OCI-LY7 (cell line): ENCODE measurements around the gene MN1. TPM values are rescaled to one million over a fixed set of nuclear protein-coding genes. Genes with fewer than 3 reads are reported as not detected.
"Not testable (repeated sequence)": the region's sequence is repeated elsewhere in the genome, so short reads cannot be mapped to it uniquely, and the experiment has no call there.

Experiments used
- BruUV-seq: library from RNA; stranded (reverse); fragments of 400-500 nt; replicated peaks from 2 replicates; lab custom pipeline; 2021; lab: Mats Ljungman, UMichigan
- CTCF ChIA-PET: fragments of 300-600 bp; sonication (Branson Sonifier 250); formaldehyde crosslinking; loops from one replicate; lab custom pipeline; 2022; ENCODE audit warnings: antibody characterized with exemption; ENCODE audit not compliant: unreplicated experiment; lab: Charles Lee
- POLR2A ChIA-PET: fragments of 300-600 bp; sonication (Branson Sonifier 250); formaldehyde crosslinking; loops from one replicate; lab custom pipeline; 2022; ENCODE audit warnings: antibody characterized with exemption; lab: Charles Lee
- DNase-seq: peaks from one replicate; pipeline ENCODE4 v3.0.0-alpha.2; 2015; ENCODE audit warnings: low spot score
- H2AFZ ChIP-seq: fragments of 200-600 bp; sonication (generic), shearing (Covaris generic); 2 replicates; pipeline ENCODE4 v1.6.1; 2014; ENCODE audit warnings: mild to moderate bottlenecking, antibody characterized with exemption, low read length, moderate library complexity
- H3K27ac ChIP-seq: fragments of 200-600 bp; sonication (generic); 2 replicates; pipeline ENCODE4 v1.5.1; 2014; ENCODE audit warnings: mixed run types, low read depth, mild to moderate bottlenecking, moderate library complexity, low read length, inconsistent platforms; ENCODE audit not compliant: poor library complexity, severe bottlenecking
- H3K36me3 ChIP-seq: fragments of 200-600 bp; sonication (generic); 2 replicates; pipeline ENCODE4 v1.6.1; 2014; ENCODE audit warnings: mild to moderate bottlenecking, antibody characterized with exemption, low read length, moderate library complexity, mixed read lengths; ENCODE audit not compliant: insufficient read depth
- H3K4me1 ChIP-seq: fragments of 200-600 bp; sonication (generic); 2 replicates; pipeline ENCODE4 v1.5.1; 2014; ENCODE audit warnings: mild to moderate bottlenecking, low read length; ENCODE audit not compliant: insufficient read depth, poor library complexity, severe bottlenecking
- H3K4me2 ChIP-seq: fragments of 200-600 bp; sonication (generic); 2 replicates; pipeline ENCODE4 v1.6.1; 2014; ENCODE audit warnings: mild to moderate bottlenecking, low read length
- H3K4me3 ChIP-seq: fragments of 200-600 bp; sonication (generic); 2 replicates; pipeline ENCODE4 v1.5.1; 2014; ENCODE audit warnings: mild to moderate bottlenecking, low read depth, low read length; ENCODE audit not compliant: poor library complexity, severe bottlenecking
- H3K79me2 ChIP-seq: fragments of 200-600 bp; sonication (generic); 2 replicates; pipeline ENCODE4 v1.6.1; 2016; ENCODE audit warnings: low read depth, mild to moderate bottlenecking, low read length, moderate library complexity, mixed read lengths; ENCODE audit not compliant: insufficient read depth
- H3K9me2 ChIP-seq: fragments of 200-600 bp; sonication (generic); 2 replicates; pipeline ENCODE4 v1.6.1; 2016; ENCODE audit warnings: mild to moderate bottlenecking, low read length, mixed read lengths; ENCODE audit not compliant: insufficient read depth
- H3K9me3 ChIP-seq: fragments of 200-600 bp; sonication (generic); 2 replicates; pipeline ENCODE4 v1.6.1; 2014; ENCODE audit warnings: mild to moderate bottlenecking, mixed run types, low read length, mixed read lengths
- H4K20me1 ChIP-seq: fragments of 200-600 bp; sonication (generic); 2 replicates; pipeline ENCODE4 v1.6.1; 2014; ENCODE audit warnings: mild to moderate bottlenecking, antibody characterized with exemption, low read length, moderate library complexity, mixed read lengths; ENCODE audit not compliant: insufficient read depth
- EZH2phosphoT487 ChIP-seq: fragments of 200-600 bp; sonication (generic); IDR thresholded peaks from 2 replicates; pipeline ENCODE4 v1.6.1; 2018; ENCODE audit warnings: low read depth, borderline replicate concordance, mild to moderate bottlenecking, mixed run types, antibody characterized with exemption, low read length, moderate library complexity, mixed read lengths
- intact Hi-C: fragments of 100-400 bp; cut with micrococcal nuclease; formaldehyde crosslinking; loops from one replicate; pipeline ENCODE4 v1.10.0; 2022; ENCODE audit not compliant: unreplicated experiment
- total RNA-seq, 2 experiments: library from RNA; depleted of rRNA in 1 of 2; stranded (reverse); fragments of >200 nt in 1 of 2; shearing (Covaris generic) in 1 of 2; gene quantifications; 2 replicates each; pipeline ENCODE4 v1.2.3, GENCODE V29; 2014 to 2022
- TF ChIP-seq, protein P1 (sequence below): fragments of 200-600 bp; sonication (generic); conservative IDR thresholded peaks from 2 replicates; pipeline ENCODE4 v1.5.1; 2014; ENCODE audit warnings: mild to moderate bottlenecking, antibody characterized with exemption, low read length, moderate library complexity, mixed read lengths

Gene MN1
- total RNA-seq, 2 experiments from 2014 or later: 0.47 TPM; not detected in 1

DNA sequence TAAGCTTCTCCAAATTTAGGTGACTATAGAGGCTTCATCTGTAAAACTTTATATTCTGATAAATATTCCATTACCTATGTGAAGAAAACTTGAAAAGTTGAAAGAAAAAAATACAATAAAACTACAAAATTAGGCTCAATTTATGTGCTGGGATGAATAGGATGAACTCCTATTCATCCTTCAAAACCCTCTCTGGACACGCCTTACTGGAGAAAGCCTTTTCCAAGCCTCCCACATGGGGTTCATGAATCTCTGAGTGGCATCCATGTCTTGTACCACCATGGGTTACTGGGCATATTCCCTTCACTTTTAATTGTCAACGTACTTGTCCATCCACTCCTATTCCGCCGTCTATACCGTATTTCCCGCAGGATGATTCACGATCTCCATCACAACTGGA lies 55.7 kb downstream of the MN1 start:
- BruUV-seq: no TSS peak
- TF ChIP-seq, protein P1, sequence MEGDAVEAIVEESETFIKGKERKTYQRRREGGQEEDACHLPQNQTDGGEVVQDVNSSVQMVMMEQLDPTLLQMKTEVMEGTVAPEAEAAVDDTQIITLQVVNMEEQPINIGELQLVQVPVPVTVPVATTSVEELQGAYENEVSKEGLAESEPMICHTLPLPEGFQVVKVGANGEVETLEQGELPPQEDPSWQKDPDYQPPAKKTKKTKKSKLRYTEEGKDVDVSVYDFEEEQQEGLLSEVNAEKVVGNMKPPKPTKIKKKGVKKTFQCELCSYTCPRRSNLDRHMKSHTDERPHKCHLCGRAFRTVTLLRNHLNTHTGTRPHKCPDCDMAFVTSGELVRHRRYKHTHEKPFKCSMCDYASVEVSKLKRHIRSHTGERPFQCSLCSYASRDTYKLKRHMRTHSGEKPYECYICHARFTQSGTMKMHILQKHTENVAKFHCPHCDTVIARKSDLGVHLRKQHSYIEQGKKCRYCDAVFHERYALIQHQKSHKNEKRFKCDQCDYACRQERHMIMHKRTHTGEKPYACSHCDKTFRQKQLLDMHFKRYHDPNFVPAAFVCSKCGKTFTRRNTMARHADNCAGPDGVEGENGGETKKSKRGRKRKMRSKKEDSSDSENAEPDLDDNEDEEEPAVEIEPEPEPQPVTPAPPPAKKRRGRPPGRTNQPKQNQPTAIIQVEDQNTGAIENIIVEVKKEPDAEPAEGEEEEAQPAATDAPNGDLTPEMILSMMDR: no peak
- TF ChIP-seq EZH2phosphoT487: no peak
- intact Hi-C loops: no loop called here
- Histone ChIP-seq H3K9me2 (no peaks in the 10 kb centered on the region), H2AFZ (no peak overlapping the region), H4K20me1 (no peaks in the 10 kb centered on the region), H3K4me1 (no peaks in the 10 kb centered on the region), H3K4me3 (no peak overlapping the region), H3K79me2 (no peaks in the 10 kb centered on the region), H3K27ac (no peak overlapping the region), H3K36me3 (no peaks in the 10 kb centered on the region), H3K9me3 (no peaks in the 10 kb centered on the region), H3K4me2 (no peak overlapping the region)
- no peak for DNase-seq
- CTCF ChIA-PET: no interaction called here
- POLR2A ChIA-PET: no interaction called here

GRCh38 chr22:27745154-27745553 lies 56.4 kb downstream of the MN1 start:
- intact Hi-C loops: no loop called here
- no peak overlapping the region for H3K4me3 ChIP-seq
- H3K9me3 ChIP-seq: no peaks in the 10 kb centered on the region
- ChIA-PET CTCF (no interaction called here), POLR2A (no interaction called here)
- DNase-seq: no peak
- no peaks in the 10 kb centered on the region for H3K9me2 ChIP-seq
- no TSS peak for BruUV-seq
- no peaks in the 10 kb centered on the region for H3K79me2 ChIP-seq
- no peak overlapping the region for H3K27ac ChIP-seq
- no peaks in the 10 kb centered on the region for H4K20me1 ChIP-seq
- no peak overlapping the region for H3K4me2 ChIP-seq
- H3K36me3 ChIP-seq: no peaks in the 10 kb centered on the region
- no peaks in the 10 kb centered on the region for H3K4me1 ChIP-seq
- TF ChIP-seq EZH2phosphoT487: no peak
- TF ChIP-seq, protein P1: no peak
- no peak overlapping the region for H2AFZ ChIP-seq

GRCh38 chr22:27744078-27744477 lies 57.5 kb downstream of the MN1 start:
- H3K9me3 ChIP-seq, intact Hi-C loops, POLR2A ChIA-PET, H4K20me1 ChIP-seq, DNase-seq, H3K27ac ChIP-seq, BruUV-seq, H3K4me1 ChIP-seq, H3K4me3 ChIP-seq, H3K4me2 ChIP-seq, H3K79me2 ChIP-seq, H2AFZ ChIP-seq, CTCF ChIA-PET, H3K36me3 ChIP-seq, H3K9me2 ChIP-seq: not testable (repeated sequence)
